Measurements from ENCODE around the gene FLRT1.
"Not testable (repeated sequence)": the region's sequence is repeated elsewhere in the genome, so short reads cannot be mapped to it uniquely, and the experiment has no call there.

FLRT1 gene

DNA sequence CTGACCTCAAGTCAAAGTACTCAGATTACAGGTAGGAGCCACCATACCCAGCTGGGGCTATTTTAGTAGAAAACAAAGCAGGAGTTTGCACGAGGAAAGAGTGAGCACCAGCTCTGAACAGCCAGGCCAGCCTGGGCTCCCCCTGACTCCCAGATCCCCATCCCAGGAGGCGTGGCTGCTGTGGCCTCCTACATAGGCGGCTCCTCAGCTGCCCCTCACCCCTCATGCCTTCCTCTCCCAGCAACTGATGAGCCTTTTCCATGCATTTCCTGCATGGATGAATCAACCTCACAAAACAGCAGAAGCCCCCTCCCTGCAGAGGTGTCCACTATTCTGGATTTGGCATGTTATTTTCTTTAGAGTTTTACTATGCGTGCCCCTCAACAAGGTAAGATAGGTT lies 10.5 kb upstream of the FLRT1 start:
- DNase-seq (ENCODE audit: low read depth), result no peak

- no peak for DNase-seq (ENCODE audit: low read depth)
Measured at GRCh38 chr11:64026575-64027205, 9.0 kb upstream of the FLRT1 start.

DNA sequence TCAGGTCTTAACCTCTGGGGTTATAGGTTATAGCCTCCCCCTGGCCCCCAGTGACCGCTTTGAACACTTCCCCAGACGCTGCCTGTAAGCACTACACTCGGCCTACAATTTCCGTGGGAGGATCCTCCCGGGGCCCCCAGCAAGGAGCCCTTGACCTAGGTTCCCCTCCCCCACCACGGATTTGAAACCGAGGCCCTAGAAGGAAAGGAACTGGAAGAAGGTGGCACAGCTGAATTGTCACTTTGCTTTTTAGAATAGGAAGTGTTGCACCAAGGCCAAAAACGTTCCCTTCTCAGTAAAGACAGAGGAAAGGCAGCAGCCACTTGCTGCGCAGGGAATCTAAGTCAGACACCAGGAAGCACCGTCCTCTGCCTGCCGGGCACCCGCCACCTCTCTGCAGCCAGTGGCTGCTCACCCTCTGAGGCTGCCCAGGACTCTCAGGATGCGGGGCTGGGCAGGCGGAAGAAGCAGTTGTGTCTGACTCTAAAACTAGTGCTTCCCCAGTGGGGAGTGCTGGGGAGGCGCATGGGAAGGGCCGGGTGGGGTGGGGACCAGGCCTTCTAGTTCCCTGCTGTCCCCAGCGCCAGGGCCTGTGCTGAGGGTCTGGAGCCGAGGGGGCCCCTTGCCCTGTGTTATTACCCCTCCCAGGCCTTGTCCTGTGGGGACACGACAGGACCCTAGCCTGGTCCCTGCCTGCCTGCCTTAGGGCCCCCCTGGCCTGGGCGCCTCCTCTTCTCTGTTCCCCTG lies 7.9 kb upstream of the FLRT1 start:
- no peak for DNase-seq (ENCODE audit: low read depth)

DNA sequence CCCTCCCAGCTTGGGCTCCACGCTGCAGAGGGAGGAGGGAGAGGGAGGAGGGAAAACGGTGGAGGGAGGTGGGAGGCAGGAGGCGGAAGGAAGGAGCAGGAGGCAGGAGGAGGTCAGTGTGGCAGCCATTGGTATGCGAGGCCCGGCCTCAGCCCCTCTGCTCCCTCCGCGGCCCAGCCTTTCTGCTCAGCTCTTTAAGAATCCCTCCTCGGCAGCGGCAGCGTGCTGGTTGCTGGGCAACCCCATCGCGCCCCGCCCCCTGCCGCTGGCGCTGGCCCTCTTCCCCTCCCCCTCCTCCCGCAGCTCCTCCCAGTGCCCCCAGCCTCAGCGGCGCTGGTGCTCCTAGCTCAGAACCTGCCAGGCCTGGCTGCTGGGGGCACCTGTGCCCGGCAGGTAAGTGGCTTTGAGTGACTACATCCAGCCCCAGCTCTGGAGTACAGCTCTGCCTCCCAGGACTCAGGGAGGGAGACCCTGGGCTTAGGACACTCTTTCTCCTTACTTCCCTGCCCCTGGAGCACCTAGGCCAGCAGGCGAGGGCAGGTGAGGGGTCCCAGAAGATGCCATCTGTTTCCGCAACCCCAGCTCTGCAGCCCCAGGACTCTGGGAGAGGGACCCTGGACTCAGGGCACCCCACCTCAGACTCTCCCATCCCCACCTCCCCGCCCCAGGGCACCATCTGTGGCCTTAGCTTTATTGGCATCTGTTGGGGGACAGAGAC lies 7.2 kb upstream of the FLRT1 start:
- no peak for DNase-seq (ENCODE audit: low read depth)

DNA sequence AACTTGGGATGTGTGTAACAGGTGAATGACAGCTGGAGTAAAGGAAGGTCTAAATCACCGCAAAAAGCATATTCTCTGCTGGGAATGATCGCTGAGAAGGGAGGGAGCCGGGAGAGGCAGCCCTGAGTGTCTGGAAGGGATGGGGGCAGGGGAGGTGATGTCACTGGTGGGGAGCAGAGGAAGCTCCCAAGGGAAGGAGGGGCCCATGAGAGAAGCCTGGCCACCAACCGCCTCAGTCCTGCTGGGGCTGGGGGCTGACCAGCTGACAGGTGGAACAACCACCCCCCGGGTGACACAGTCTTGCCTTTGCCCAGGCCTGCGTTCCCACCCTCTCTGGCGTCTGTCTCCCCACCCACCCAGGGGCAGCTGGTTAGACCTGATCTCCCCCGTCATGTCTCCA lies 6.0 kb upstream of the FLRT1 start:
- no peak for DNase-seq (ENCODE audit: low read depth)

GRCh38 chr11:64031001-64031400 lies 4.7 kb upstream of the FLRT1 start:
- DNase-seq (ENCODE audit: low read depth), result no peak

GRCh38 chr11:64032050-64032449 lies 3.7 kb upstream of the FLRT1 start:
- no peak for DNase-seq (ENCODE audit: low read depth)

DNA sequence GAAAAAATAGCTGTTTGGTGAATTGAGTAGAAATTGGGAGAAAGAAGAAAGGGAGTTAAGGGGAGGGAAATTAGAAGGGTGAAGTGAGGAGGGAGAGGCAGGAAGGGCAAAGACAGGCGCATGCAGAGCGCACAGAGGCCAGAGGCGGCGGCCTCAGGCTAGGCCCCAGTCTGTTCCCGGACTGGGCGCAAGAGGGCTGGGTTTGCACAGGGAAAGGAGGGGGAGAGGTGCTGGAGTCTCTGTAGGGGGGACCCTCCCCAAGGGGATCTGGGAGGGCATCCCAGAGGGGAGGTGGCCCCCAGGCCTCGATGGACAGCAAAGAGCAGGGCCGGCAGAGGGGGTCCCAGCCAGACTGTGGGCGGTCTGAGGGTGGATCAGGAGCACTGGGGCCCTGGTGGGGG lies 1.3 kb upstream of the FLRT1 start:
- DNase-seq (ENCODE audit: low read depth), result no peak

- DNase-seq (ENCODE audit: low read depth), result no peak
Measured at GRCh38 chr11:64035081-64035524, 628 bp upstream of the FLRT1 start.

- no peak for DNase-seq (ENCODE audit: low read depth)
Measured at GRCh38 chr11:64036087-64037026, 626 bp downstream of the FLRT1 start.

GRCh38 chr11:64037027-64037634 lies 1.4 kb downstream of the FLRT1 start:
- DNase-seq (ENCODE audit: low read depth), result no peak

GRCh38 chr11:64038500-64038899 lies 2.8 kb downstream of the FLRT1 start:
- no peak for DNase-seq (ENCODE audit: low read depth)

GRCh38 chr11:64039012-64039665 lies 3.4 kb downstream of the FLRT1 start:
- no peak for DNase-seq (ENCODE audit: low read depth)

DNA sequence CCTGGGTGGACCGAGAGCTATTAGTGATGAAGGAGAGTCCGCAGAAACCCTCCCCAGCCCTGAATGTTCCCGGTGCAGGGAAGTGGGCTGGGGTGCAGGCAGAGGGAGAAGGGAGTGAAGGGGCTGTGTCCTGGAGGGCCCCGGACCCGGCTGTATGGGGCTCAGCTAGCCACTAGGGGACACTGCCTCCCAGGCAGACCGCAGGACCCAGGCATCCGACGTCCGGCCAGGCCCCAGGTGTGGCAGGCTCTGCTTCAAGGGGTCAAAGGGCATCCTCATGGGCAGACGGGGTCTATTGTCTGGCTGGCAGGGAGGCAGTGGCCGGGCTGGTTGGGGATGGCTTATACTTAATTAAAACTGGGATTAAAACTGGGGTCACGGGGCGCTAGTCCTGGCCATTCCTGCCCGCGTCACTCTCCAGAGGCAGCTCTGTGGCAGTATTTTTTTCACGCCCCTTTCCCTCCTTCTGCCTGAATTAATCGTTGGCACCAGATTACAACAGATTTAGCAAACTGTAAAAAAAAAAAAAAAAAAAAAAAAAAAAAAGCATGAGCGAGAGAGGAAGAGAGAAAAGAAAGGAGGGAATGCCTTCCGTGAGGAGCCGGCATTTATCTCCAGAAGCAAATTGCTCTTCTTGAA lies 5.1 kb downstream of the FLRT1 start:
- DNase-seq (ENCODE audit: low read depth), result no peak

DNA sequence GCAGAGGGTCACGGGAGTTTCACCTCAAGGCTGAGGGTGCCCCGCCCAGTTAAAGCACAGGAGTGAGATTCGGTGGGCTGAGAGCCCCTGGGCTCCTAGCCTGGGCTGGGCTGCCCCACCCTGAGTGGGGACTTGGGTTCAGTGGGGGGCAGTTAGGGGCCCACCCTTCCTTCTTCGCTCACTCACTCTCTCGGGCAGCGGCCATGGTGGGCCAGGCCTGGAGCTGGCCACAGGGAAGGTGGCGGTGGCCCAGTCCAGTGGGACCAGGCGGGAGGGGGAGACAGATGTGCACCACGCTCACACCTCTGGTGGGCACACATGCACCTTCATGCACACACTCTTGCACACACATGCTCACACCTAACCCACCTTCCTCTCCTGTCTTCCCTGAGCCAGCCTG lies 6.1 kb downstream of the FLRT1 start:
- no peak for DNase-seq (ENCODE audit: low read depth)

- no peak for DNase-seq (ENCODE audit: low read depth)
Measured at GRCh38 chr11:64042301-64042700, 6.6 kb downstream of the FLRT1 start.

DNA sequence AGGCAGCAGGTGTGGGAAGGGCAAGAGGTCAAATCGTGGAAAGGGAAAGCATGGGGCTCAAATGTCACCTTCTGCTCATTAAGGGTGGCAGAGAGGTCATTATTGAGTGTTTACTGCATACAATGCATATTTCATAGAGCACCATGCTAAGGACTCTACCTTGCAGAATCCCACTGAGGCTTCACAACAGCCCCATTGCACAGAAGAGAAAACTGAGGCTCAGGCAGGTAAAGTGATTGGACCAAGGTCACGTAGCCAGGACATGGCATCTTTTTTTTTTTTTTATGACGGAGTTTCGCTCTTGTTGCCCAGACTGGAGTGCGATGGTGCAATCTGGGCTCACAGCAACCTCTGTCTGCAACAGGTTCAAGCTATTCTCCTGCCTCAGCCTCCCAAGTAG lies 7.8 kb downstream of the FLRT1 start:
- no peak for DNase-seq (ENCODE audit: low read depth)

GRCh38 chr11:64044730-64045393 lies 9.1 kb downstream of the FLRT1 start:
- no peak for DNase-seq (ENCODE audit: low read depth)

- DNase-seq (ENCODE audit: low read depth), result no peak
Measured at GRCh38 chr11:64045700-64046099, 10.0 kb downstream of the FLRT1 start.

- not testable (repeated sequence) for DNase-seq (ENCODE audit: low read depth)
Measured at GRCh38 chr11:64047373-64047772, 11.6 kb downstream of the FLRT1 start.

Data from non-pigmented ciliary epithelial cell (primary cell).